ENCODE data around the gene USP49.
"Not testable (repeated sequence)": the region's sequence is repeated elsewhere in the genome, so short reads cannot be mapped to it uniquely, and the experiment has no call there.

The USP49 gene

DNA sequence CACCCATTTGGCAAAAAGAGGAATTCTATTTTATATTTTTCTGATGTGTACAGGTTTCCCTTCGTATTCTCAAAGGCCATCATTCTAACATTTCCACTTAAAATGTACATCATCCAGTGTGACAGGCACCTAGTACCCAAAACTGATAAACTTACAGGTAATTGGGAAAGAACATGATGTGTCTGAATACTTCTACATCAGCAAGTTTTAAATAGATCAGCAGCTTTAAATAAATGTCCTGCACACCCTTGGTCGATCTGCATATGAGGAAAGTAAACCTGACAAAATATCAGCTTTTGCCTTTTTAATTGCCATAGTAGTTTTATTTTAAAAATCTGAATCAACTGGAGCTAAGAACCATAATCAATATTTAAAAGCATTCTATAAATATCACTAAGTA, 81.2 kb downstream of the USP49 start:
- Mint-ChIP-seq H3K27ac (no peak overlapping the region), H3K27me3 (no peaks in the 10 kb centered on the region), H3K4me3 (no peak overlapping the region), H3K9me3 (no peaks in the 10 kb centered on the region), H3K4me1 (no peaks in the 10 kb centered on the region)
- ATAC-seq (no peak), DNase-seq (no peak)

DNA sequence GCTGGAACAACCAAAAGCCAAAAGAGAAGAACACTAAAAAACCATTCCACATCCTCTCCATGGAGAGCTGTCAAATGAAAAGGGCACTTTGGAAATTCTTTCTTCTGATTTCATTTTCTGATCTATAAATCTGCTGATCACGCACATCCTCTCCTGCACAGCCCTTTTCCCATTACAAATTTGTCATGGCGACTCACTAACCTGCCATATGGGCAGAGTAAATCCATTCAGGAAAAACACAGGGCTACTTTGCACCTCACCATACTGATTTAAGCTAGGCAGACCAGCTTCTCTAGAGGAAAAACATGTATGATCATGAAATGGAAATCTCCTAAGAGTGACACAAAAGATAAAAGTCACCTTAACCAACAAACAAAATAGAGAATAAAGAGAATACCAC, 81.7 kb downstream of the USP49 start:
- no peaks in the 10 kb centered on the region for H3K9me3 Mint-ChIP-seq
- H3K27ac Mint-ChIP-seq: no peak overlapping the region
- ATAC-seq: no peak
- no peaks in the 10 kb centered on the region for H3K4me1 Mint-ChIP-seq
- no peak overlapping the region for H3K4me3 Mint-ChIP-seq
- no peak for DNase-seq
- no peaks in the 10 kb centered on the region for H3K27me3 Mint-ChIP-seq

DNA sequence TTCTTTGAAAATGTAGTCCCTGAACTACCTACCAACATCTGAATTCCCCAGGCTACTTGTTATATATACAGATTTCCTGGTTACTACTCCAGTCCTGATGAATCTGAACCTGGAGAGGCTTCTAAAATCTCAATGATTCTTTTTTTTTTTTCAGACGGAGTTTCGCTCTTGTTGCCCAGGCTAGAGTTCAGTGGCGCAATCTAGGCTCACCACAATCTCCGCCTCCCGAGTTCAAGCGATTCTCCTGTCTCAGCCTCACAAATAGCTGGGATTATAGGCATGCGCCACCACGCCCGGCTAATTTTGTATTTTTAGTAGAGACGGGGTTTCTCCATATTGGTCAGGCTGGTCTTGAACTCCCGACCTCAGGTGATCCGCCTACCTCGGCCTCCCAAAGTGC, 83.2 kb downstream of the USP49 start:
- H3K27ac Mint-ChIP-seq, H3K27me3 Mint-ChIP-seq, H3K9me3 Mint-ChIP-seq, H3K4me1 Mint-ChIP-seq, ATAC-seq, DNase-seq, H3K4me3 Mint-ChIP-seq: not testable (repeated sequence)

DNA sequence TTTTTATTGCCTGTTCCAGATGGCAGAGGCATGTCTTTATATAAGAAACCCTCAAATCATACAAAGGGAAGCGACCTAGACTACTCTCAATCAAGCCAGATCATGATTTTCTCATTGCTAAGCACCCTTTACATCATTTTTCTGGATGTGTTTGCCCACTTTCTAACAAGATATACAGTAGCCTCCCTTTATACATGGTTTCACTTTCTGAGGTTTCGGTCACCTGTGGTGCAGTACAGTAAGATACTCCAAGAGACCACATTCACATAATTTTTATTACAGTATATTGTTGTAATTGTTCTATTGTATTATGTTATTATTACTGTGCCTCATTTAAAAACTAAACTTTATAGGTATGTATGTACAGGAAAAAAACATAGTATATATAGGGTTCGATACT, 84.1 kb downstream of the USP49 start:
- H3K27me3 Mint-ChIP-seq: no peaks in the 10 kb centered on the region
- H3K4me1 Mint-ChIP-seq: no peaks in the 10 kb centered on the region
- H3K9me3 Mint-ChIP-seq: no peaks in the 10 kb centered on the region
- DNase-seq: no peak
- no peak overlapping the region for H3K4me3 Mint-ChIP-seq
- no peak overlapping the region for H3K27ac Mint-ChIP-seq
- ATAC-seq: no peak

DNA sequence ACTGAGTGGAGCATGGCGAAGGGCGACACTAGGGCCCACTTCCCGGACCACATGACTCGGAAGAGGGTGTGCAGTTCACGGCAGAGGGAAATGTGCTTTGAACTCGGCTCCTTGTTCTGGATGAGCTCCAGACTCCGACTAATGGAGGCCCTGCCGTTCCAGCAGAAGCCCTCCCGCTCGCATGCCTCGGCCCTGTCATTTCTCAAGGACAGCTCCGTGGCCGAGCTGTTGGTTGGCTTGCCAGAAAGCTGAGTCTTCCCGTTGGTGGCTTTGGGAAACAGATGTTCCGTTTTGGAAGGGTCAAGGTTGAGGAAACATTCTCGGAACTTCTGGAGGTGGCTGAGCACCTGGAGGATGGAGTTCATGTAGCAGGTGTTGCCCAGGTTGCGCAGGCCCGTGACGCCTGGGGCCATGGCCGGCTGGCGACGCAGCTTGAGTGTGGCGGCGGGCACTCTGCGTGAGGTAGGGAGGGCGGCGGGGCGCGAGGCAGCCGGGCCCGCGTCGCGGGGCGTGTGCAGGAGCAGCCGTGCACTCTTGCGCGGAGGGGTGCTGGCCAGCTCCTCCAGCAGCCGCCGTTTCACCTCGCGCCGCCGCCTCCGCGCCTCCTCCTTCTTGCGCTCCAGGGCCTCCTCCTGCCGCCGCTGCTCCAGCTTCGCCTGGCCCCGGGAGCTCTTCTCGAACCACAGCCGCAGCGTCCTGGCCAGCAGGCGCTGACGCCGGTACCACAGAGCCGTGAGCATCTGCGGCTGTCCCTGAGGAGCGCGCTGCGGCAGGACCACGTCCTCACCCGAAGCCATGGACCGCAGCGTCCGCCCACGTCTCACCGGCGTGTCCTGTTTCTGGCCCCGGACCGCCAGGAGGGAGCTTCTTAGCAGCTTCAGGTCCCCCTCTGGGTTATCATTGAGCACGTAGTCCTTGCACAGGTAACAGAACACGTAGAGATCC, 89.1 kb downstream of the USP49 start:
- no peaks in the 10 kb centered on the region for H3K9me3 Mint-ChIP-seq
- H3K4me3 Mint-ChIP-seq: no peak overlapping the region
- H3K27ac Mint-ChIP-seq: no peak overlapping the region
- ATAC-seq (no peak), DNase-seq (no peak)
- no peaks in the 10 kb centered on the region for H3K4me1 Mint-ChIP-seq
- H3K27me3 Mint-ChIP-seq: no peaks in the 10 kb centered on the region

DNA sequence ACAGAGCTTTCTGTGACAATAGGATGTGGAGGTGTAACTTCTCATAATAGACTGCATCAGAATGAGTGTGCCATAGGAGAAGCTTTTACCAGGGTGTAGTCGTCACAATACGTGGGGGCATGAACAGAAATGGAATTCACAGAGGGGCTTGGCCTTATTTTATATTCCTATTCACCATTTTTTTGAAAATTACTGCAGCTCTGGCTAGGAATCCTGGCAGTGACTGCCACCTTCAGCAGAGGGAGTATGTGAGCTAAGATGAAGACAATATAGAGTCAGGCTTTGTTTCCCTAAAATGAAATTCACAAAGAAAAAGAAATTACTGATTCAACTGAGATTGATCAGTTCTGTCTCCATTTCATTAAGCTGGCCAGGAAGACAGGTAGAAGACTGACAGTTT, 93.8 kb downstream of the USP49 start:
- Mint-ChIP-seq H3K4me3 (no peak overlapping the region), H3K4me1 (no peaks in the 10 kb centered on the region), H3K27me3 (no peaks in the 10 kb centered on the region), H3K27ac (no peak overlapping the region), H3K9me3 (no peaks in the 10 kb centered on the region)
- DNase-seq (no peak), ATAC-seq (no peak)

DNA sequence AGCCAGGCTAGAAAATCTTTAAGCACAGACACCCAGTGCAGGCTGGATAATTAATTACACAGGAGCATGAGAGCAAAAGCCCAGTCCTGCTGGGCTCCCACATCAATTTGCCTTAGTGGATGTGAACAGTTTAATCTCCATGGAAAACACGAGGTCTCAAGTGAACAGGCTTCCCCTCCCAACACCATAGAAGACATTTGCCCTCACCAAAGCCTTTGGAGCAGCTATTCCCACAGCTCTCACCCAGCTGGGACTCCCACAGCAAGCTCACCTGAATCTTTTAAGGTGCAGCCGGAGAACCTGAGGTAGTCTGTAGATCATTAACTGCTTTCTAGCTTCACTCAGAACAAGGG, 95.6 kb downstream of the USP49 start:
- no peaks in the 10 kb centered on the region for H3K4me1 Mint-ChIP-seq
- no peaks in the 10 kb centered on the region for H3K9me3 Mint-ChIP-seq
- no peak overlapping the region for H3K27ac Mint-ChIP-seq
- H3K27me3 Mint-ChIP-seq: no peaks in the 10 kb centered on the region
- no peak overlapping the region for H3K4me3 Mint-ChIP-seq
- ATAC-seq (no peak), DNase-seq (no peak)

DNA sequence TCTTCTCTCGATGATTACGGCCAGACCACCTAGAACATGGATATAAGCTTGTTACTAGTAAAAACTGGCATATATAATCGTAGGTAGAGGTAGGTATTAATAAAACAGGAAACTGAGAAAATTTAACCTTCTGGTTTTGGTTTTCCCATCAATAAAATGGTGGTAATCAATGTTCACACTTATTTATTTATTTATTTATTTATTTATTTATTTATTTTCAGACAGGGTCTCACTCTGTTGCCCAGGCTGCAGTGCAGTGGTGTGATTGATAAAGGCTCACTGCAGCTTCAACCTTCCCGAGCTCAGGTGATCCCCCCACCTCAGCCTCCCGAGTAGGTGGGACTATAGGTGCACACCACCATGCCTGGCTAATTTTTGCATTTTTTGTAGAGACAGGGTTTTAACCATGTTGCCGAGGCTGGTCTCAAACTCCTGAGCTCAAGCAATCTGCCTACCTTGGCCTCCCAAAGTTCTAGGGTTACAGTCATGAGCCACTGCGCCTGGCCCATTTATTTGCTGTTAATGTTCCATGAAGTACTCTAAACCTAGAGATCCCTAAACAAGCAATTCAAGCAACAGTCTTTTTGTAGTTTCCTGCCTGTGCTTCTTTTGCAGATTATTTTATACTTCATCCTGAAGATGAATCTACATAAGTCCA, 96.1 kb downstream of the USP49 start:
- Mint-ChIP-seq H3K4me3 (no peak overlapping the region), H3K27ac (peak overlapping the region in 1 of 2 donors; percentile 47), H3K27me3 (no peaks in the 10 kb centered on the region), H3K4me1 (no peaks in the 10 kb centered on the region), H3K9me3 (no peaks in the 10 kb centered on the region)
- DNase-seq (no peak), ATAC-seq (no peak)

DNA sequence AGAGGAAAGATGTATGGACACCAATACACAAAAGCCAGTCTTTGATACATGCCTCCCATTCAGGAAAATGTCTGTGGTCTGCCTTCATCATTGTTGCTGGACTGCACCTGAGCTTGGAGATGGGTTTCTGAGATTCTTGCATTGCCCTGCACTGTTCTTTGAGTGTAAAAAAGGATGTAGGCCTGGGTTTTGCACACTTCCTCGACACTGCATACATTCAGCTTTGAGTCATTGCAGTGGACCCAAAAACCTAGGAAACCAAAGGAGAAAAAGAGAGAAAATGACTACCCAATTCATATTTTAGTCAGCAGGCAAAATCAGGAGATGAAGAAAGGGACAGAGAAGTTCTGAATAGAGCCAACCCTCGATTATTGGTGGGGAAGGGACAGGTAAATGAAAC, 98.7 kb downstream of the USP49 start:
- Mint-ChIP-seq H3K9me3 (no peaks in the 10 kb centered on the region), H3K27me3 (no peaks in the 10 kb centered on the region), H3K4me1 (peaks cover 4% of the 10 kb centered on the region), H3K27ac (no peak overlapping the region), H3K4me3 (no peak overlapping the region)
- no peak for ATAC-seq
- no peak for DNase-seq

DNA sequence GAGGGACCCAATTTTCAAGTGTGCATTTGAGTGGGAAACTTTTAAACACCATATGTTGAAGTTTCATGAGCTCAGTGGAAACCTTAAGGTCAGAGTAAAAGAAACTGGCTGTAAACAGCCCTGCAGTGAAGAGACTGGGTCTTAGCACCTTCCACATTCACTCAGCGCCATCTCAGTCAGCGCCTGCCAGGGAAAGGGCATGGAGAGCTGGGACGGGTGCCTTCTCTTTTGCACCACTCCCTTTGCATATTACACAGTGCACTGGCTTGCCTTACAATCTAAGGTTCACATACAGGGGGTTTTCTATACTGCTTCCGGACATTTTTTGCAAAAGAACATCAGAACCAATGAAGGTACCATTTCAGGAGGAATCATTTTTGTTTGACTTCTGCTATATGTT, 103.2 kb downstream of the USP49 start:
- peaks cover 23% of the 10 kb centered on the region for H3K4me1 Mint-ChIP-seq
- no peak overlapping the region for H3K4me3 Mint-ChIP-seq
- no peaks in the 10 kb centered on the region for H3K27me3 Mint-ChIP-seq
- no peaks in the 10 kb centered on the region for H3K9me3 Mint-ChIP-seq
- ATAC-seq (no peak), DNase-seq (no peak)
- H3K27ac Mint-ChIP-seq: no peak overlapping the region

DNA sequence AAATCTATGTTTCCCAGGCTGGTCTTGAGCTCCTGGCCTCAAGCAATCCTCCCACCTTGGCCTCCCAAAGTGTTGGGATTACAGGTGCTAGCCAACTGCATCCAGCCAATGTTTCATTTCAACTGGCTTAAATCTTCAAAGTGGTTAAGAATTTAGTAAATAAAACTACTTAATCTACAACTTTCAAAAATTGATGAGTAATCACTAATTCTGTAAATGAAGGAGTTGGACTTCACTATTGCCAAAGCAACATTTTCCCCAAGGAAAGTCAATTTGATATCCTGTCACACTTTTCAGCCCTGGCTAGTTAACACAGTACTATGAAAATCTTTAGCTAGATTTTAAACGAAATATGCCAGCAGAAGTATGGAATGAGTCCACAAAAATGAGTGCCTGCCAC, 103.9 kb downstream of the USP49 start:
- Mint-ChIP-seq H3K4me1 (peaks cover 23% of the 10 kb centered on the region), H3K27ac (no peak overlapping the region), H3K27me3 (no peaks in the 10 kb centered on the region), H3K9me3 (no peaks in the 10 kb centered on the region), H3K4me3 (no peak overlapping the region)
- DNase-seq: no peak
- no peak for ATAC-seq

DNA sequence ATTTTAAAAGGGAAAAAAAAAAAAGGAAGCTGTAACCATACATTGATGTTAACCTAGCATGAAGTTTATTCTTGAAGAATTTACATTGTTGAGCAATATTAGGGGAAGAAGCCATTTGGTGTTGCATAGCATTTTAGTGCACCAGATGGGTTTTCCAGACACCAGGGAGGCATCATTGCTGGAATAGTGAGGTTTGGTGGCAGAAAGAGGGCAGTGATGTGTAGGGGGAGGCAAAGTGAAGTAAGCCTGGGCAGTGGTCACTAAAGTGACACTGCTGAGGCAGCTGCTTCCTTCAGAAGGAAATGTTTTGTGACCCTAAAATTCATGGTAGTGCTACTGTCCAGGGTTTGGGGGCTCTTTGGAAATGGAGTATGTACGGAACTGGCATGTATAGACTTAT, 105.1 kb downstream of the USP49 start:
- H3K4me3 Mint-ChIP-seq: no peak overlapping the region
- peak overlapping the region in 1 of 2 donors; percentile 27 for H3K27ac Mint-ChIP-seq
- H3K27me3 Mint-ChIP-seq: no peaks in the 10 kb centered on the region
- no peak for ATAC-seq
- no peak for DNase-seq
- peaks cover 31% of the 10 kb centered on the region for H3K4me1 Mint-ChIP-seq
- no peaks in the 10 kb centered on the region for H3K9me3 Mint-ChIP-seq

DNA sequence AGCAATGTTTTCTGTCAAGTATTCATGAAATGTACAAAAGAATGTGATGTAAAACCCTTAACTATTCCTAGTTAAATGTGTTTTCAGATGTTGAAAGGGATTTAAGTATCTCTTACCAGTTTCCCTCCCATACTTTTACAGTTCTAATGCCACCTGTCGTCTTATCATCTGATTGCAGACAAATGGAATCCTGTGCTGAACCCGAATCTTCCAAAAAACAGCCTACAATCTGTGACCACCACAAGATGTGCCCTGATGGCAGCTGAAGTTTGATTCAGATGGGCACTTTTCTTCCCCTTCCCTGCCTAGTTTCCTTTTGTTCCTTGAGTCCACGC, 105.8 kb downstream of the USP49 start:
- Mint-ChIP-seq H3K27ac (peak overlapping the region; percentile 24 to 89), H3K27me3 (no peaks in the 10 kb centered on the region)

DNA sequence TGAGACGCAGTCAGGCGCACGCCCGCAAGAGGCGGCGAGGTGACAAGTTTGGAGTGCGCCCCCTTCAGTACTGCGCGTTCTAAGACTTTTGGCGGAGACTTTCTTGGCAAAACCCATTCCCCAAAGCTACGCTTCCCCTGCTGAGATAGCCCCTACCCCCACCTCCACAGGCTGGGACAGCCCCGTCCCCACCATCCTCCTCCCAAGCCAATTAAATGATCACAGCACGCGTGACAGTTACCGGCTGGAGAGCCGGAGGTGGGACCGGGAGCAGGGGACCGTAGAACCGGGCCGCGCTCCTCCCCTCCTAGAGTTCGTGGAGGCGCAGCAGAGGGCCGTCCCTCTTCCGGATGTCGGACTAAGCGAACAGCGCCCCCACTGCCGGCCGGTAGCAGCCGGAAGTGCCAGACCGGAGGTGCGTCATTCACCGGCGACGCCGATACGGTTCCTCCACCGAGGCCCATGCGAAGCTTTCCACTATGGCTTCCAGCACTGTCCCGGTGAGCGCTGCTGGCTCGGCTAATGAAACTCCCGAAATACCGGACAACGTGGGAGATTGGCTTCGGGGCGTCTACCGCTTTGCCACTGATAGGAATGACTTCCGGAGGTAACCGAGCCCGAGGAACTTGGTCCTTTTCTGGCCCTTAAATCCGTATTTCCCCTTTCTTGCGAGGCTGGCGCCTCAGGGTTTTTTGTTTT, 107.8 kb downstream of the USP49 start, which contains the start of gene TOMM6:
Gene TOMM6, plus strand, starts transcription at position 476 of the 699 bp plus-strand sequence. Its CDS starts 4 bp downstream, at position 480.
- DNase-seq (peak; percentile 96 to 97), ATAC-seq (peak; percentile 89)
- Mint-ChIP-seq H3K4me3 (peak within 1 kb of the TSS; percentile 94), H3K9me3 (no peaks in the 10 kb centered on the region), H3K4me1 (peaks cover 31% of the 10 kb centered on the region), H3K27ac (peak within 1 kb of the TSS; percentile 98 to 99), H3K27me3 (no peaks in the 10 kb centered on the region)

More for the DNA sequence above, 105.8 kb downstream of the USP49 start:
- ATAC-seq (no peak), DNase-seq (no peak)
- Mint-ChIP-seq H3K9me3 (no peaks in the 10 kb centered on the region), H3K4me1 (peaks cover 31% of the 10 kb centered on the region), H3K4me3 (peak overlapping the region; percentile 94)

DNA sequence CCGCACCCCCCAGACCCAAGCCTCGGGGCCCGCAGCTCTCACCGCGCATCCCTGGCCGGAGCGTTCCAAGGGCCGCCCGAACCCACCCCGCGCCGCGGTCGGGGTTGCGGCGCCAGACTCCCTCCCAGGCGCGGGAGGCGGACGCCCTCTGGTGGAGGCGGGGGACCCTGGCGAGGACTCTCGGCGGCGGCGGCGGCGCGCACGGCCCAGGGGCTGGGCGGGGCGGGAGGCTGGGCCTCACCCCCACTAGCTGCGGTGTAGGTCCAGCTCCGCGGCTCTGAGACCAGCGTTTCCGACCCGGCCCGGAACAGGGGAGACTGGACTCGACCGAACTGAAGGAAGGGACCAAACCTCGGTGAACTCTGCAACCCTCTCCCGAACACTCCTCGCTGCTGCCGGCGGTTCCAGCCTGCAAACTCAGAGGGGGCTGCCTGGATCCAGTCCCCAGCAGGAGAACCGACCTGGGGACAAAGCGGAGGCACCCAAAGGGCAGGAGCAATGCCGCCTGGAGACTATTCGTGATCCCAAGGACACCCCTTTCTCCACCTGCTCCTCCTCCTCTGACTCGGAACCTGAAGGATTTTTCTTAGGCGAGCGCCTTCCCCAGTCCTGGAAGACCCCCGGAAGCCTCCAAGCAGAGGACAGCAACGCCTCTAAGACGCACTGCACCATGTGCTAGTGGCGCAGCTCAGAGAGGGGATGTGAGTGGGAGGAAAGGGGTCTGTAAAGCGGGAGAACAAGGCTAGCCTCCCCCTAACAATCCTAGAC, 108.5 kb downstream of the USP49 start:
- Mint-ChIP-seq H3K27ac (peak overlapping the region; percentile 98 to 99), H3K27me3 (peaks cover under 1% of the 10 kb centered on the region), H3K4me3 (peak overlapping the region; percentile 94), H3K4me1 (peaks cover 29% of the 10 kb centered on the region), H3K9me3 (no peaks in the 10 kb centered on the region)
- DNase-seq (peak; percentile 87 to 90), ATAC-seq (peak; percentile 82)
